IMR-90 (cell line): ENCODE results near the gene RHAG. TPM values are rescaled to one million over a fixed set of nuclear protein-coding genes. Genes with fewer than 3 reads are reported as not detected.
A peak's percentile ranks its signal among the peaks of the same experiment; 100 is the strongest.

Source experiments
- ATAC-seq: fragments of 200-7000 bp; cut with Tn5 transposase; 2 replicates; pipeline ENCODE4 v1.9.1; 2020; ENCODE audit warnings: low read depth, mild to moderate bottlenecking, moderate library complexity
- BruUV-seq: library from RNA; stranded (reverse); fragments of 400-500 nt; replicated peaks from 2 replicates; lab custom pipeline; 2021; lab: Mats Ljungman, UMichigan
- CTCF ChIA-PET: fragments of 300-600 bp; formaldehyde crosslinking; extraction: SDS; loops from one replicate; lab custom pipeline; 2021; ENCODE audit warnings: antibody characterized with exemption; lab: Yijun Ruan, JAX
- POLR2A ChIA-PET: fragments of 300-600 bp; sonication (Branson Sonifier 250); formaldehyde crosslinking; loops from one replicate; lab custom pipeline; 2022; ENCODE audit warnings: antibody characterized with exemption; ENCODE audit not compliant: unreplicated experiment; lab: Charles Lee
- DNase-seq: peaks from one replicate; pipeline ENCODE4 v3.0.0; 2013
- H2AFZ ChIP-seq: replicated peaks from 2 replicates; pipeline ENCODE3; 2013; ENCODE audit warnings: low read length, mild to moderate bottlenecking; ENCODE audit not compliant: poor library complexity
- H2AK5ac ChIP-seq: 2 replicates; pipeline ENCODE4 v1.6.1; 2013; ENCODE audit warnings: low read depth, low read length, inconsistent platforms
- H2AK9ac ChIP-seq: replicated peaks from 2 replicates; pipeline ENCODE3; 2013; ENCODE audit warnings: mild to moderate bottlenecking, low read depth, low read length, moderate library complexity; ENCODE audit not compliant: poor library complexity
- H2BK120ac ChIP-seq: 2 replicates; pipeline ENCODE4 v1.6.1; 2013; ENCODE audit warnings: low read depth, low read length, inconsistent platforms
- H2BK15ac ChIP-seq: 3 replicates; pipeline ENCODE4 v1.6.1; 2013; ENCODE audit warnings: low read depth, low read length, inconsistent platforms
- H2BK20ac ChIP-seq: 2 replicates; pipeline ENCODE4 v1.6.1; 2013; ENCODE audit warnings: low read depth, mild to moderate bottlenecking, inconsistent platforms, low read length, moderate library complexity
- H2BK5ac ChIP-seq: 2 replicates; pipeline ENCODE4 v1.6.1; 2013; ENCODE audit warnings: mild to moderate bottlenecking, low read depth, low read length, inconsistent platforms; ENCODE audit not compliant: poor library complexity, severe bottlenecking
- H3K14ac ChIP-seq: replicated peaks from 2 replicates; pipeline ENCODE4 v1.6.1; 2013; ENCODE audit warnings: low read depth, low read length, inconsistent platforms
- H3K18ac ChIP-seq: 2 replicates; pipeline ENCODE4 v1.6.1; 2013; ENCODE audit warnings: low read depth, low read length, control low read depth
- H3K23ac ChIP-seq: 2 replicates; pipeline ENCODE4 v1.6.1; 2013; ENCODE audit warnings: low read depth, low read length, inconsistent platforms
- H3K27ac ChIP-seq: 2 replicates; pipeline ENCODE4 v1.5.1; 2013; ENCODE audit warnings: mild to moderate bottlenecking, control low read depth, low read length; ENCODE audit not compliant: insufficient read depth
- H3K27me3 ChIP-seq: 2 replicates; pipeline ENCODE4 v1.6.1; 2013; ENCODE audit warnings: low read length; ENCODE audit not compliant: control insufficient read depth, insufficient read depth
- H3K36me3 ChIP-seq: 2 replicates; pipeline ENCODE4 v1.6.1; 2013; ENCODE audit warnings: low read length, mixed read lengths; ENCODE audit not compliant: control insufficient read depth, insufficient read depth
- H3K4ac ChIP-seq: 2 replicates; pipeline ENCODE4 v1.6.1; 2013; ENCODE audit warnings: low read depth, low read length, inconsistent platforms
- H3K4me1 ChIP-seq: 2 replicates; pipeline ENCODE4 v1.6.1; 2013; ENCODE audit warnings: low read length, mixed read lengths; ENCODE audit not compliant: control insufficient read depth, insufficient read depth
- H3K4me2 ChIP-seq: 2 replicates; pipeline ENCODE4 v1.6.1; 2013; ENCODE audit warnings: low read depth, mild to moderate bottlenecking, control low read depth, low read length, moderate library complexity
- H3K4me3 ChIP-seq: 2 replicates; pipeline ENCODE4 v1.5.1; 2013; ENCODE audit warnings: low read depth, mild to moderate bottlenecking, control low read depth, low read length, moderate library complexity; ENCODE audit not compliant: insufficient read depth
- H3K56ac ChIP-seq: 2 replicates; pipeline ENCODE4 v1.6.1; 2013; ENCODE audit warnings: low read length, inconsistent platforms; ENCODE audit not compliant: insufficient read depth; ENCODE audit errors: extremely low read depth
- H3K79me1 ChIP-seq, 2 experiments: 2 replicates each; pipeline ENCODE4 v1.6.1; 2013; ENCODE audit warnings: low read length in 2 of 2, inconsistent platforms in 1 of 2, low read depth in 1 of 2
- H3K9ac ChIP-seq: 2 replicates; pipeline ENCODE4 v1.6.1; 2013; ENCODE audit warnings: low read depth, low read length, control low read depth
- H3K9me1 ChIP-seq: 2 replicates; pipeline ENCODE4 v1.6.1; 2013; ENCODE audit warnings: low read length, inconsistent platforms; ENCODE audit not compliant: insufficient read depth
- H3K9me3 ChIP-seq: 2 replicates; pipeline ENCODE4 v1.6.1; 2013; ENCODE audit warnings: low read length; ENCODE audit not compliant: control insufficient read depth, insufficient read depth
- H4K20me1 ChIP-seq: 2 replicates; pipeline ENCODE4 v1.6.1; 2013; ENCODE audit warnings: low read length, inconsistent platforms; ENCODE audit not compliant: insufficient read depth
- H4K5ac ChIP-seq: 2 replicates; pipeline ENCODE4 v1.6.1; 2013; ENCODE audit warnings: mild to moderate bottlenecking, low read depth, low read length, control low read depth
- H4K8ac ChIP-seq, 2 experiments: 2 replicates each; pipeline ENCODE4 v1.6.1; 2013; ENCODE audit warnings: low read depth in 2 of 2, low read length in 2 of 2, control low read depth in 1 of 2, inconsistent platforms in 1 of 2
- H4K91ac ChIP-seq: 2 replicates; pipeline ENCODE4 v1.6.1; 2013; ENCODE audit warnings: low read depth, low read length, inconsistent platforms; ENCODE audit not compliant: insufficient read depth
- CEBPB ChIP-seq: IDR thresholded peaks from 2 replicates; pipeline ENCODE4 v1.6.1; 2012; ENCODE audit warnings: low read depth, low read length, improper control_type of control experiment
- MAZ ChIP-seq: IDR thresholded peaks from 2 replicates; pipeline ENCODE4 v1.6.1; 2012; ENCODE audit warnings: low read depth, mild to moderate bottlenecking, low read length, improper control_type of control experiment, moderate library complexity, borderline replicate concordance
- dilution Hi-C: fragments of 300-500 bp; cut with HindIII; formaldehyde crosslinking; loops from one replicate; pipeline ENCODE4 v1.14.3; 2018; ENCODE audit warnings: low sequenced_read_pairs; ENCODE audit not compliant: unreplicated experiment
- in situ Hi-C: fragments of 300-500 bp; cut with MboI; formaldehyde crosslinking; loops from 3 replicates; pipeline ENCODE4 v1.14.3; 2019; ENCODE audit warnings: low sequenced_read_pairs, inconsistent platforms, mixed read lengths
- intact Hi-C: fragments of 100-400 bp; cut with micrococcal nuclease; formaldehyde crosslinking; loops from 2 replicates; pipeline ENCODE4 v1.10.0; 2022
- polyA plus RNA-seq, 3 experiments: library from polyadenylated mRNA; depleted of rRNA; stranded (reverse); fragments of >200 nt; gene quantifications; 2 replicates each; pipeline ENCODE4 v1.2.3, GENCODE V29; 2012; ENCODE audit warnings: low replicate concordance in 1 of 3
- total RNA-seq: library from RNA; depleted of rRNA; stranded (reverse); fragments of >200 nt; gene quantifications from 2 replicates; pipeline ENCODE4 v1.2.3, GENCODE V29; 2012

The RHAG gene
- total and polyA plus RNA-seq, 2 of the 4 experiments (the other 2 are of a cell fraction), result not detected

GRCh38 chr6:49556429-49556837 is 80.2 kb downstream of the RHAG start:
- H3K9me3 ChIP-seq, result no peaks in the 10 kb centered on the region
- no peak overlapping the region for H2BK120ac ChIP-seq
- H3K4me1 ChIP-seq, result no peaks in the 10 kb centered on the region
- no peak for ATAC-seq
- intact Hi-C loops, result no loop called here
- H2BK15ac ChIP-seq, result no peak overlapping the region
- H3K9ac ChIP-seq, result no peak overlapping the region
- H2AK5ac ChIP-seq, result no peak overlapping the region
- H3K4ac ChIP-seq, result no peak overlapping the region
- POLR2A ChIA-PET, result no interaction called here
- peak; percentile 9 for DNase-seq
- no peaks in the 10 kb centered on the region for H4K20me1 ChIP-seq
- no peaks in the 10 kb centered on the region for H3K36me3 ChIP-seq
- no peak overlapping the region for H2BK20ac ChIP-seq
- H2BK5ac ChIP-seq, result no peak overlapping the region
- H3K27ac ChIP-seq, result no peak overlapping the region
- no peaks in the 10 kb centered on the region for H3K79me1 ChIP-seq
- H2AK9ac ChIP-seq, result no peak overlapping the region
- H3K56ac ChIP-seq, result no peak overlapping the region
- H3K4me2 ChIP-seq, result no peak overlapping the region
- TF ChIP-seq CEBPB (peak; percentile 65), MAZ (no peak)
- no peak overlapping the region for H4K8ac ChIP-seq
- dilution Hi-C loops, result no loop called here
- H2AFZ ChIP-seq, result no peak overlapping the region
- H4K91ac ChIP-seq, result no peak overlapping the region
- peaks cover 5% of the 10 kb centered on the region for H3K27me3 ChIP-seq
- no peak overlapping the region for H3K4me3 ChIP-seq
- H3K23ac ChIP-seq, result no peak overlapping the region
- CTCF ChIA-PET, result no interaction called here
- BruUV-seq, result no TSS peak
- H3K14ac ChIP-seq, result no peak overlapping the region
- no peak overlapping the region for H3K18ac ChIP-seq
- no peaks in the 10 kb centered on the region for H3K9me1 ChIP-seq
- no peak overlapping the region for H4K5ac ChIP-seq
- in situ Hi-C loops, result no loop called here
